Smooth muscle cell (in vitro differentiated cells): Measurements from ENCODE around the gene FAM240A. TPM values are rescaled to one million over a fixed set of nuclear protein-coding genes. Genes with fewer than 3 reads are reported as not detected.
"Not testable (repeated sequence)": the region's sequence is repeated elsewhere in the genome, so short reads cannot be mapped to it uniquely, and the experiment has no call there.

Experiments used
- DNase-seq: peaks from one replicate; lab custom pipeline; 2025; ENCODE audit not compliant: unreplicated experiment; lab: John Stamatoyannopoulos, UW
- H2AFZ ChIP-seq: fragments of 200-600 bp; sonication (generic); 2 replicates; pipeline ENCODE4 v1.6.0; 2016; ENCODE audit warnings: antibody characterized with exemption, low read depth, mild to moderate bottlenecking
- H3F3A ChIP-seq: fragments of 200-600 bp; sonication (generic); 2 replicates; pipeline ENCODE4 v1.6.0; 2017; ENCODE audit warnings: antibody characterized with exemption, low read depth
- H3K27ac ChIP-seq: fragments of 200-600 bp; sonication (generic); 2 replicates; pipeline ENCODE4 v1.5.1; 2016; ENCODE audit warnings: low read depth, mild to moderate bottlenecking
- H3K27me3 ChIP-seq: fragments of 200-600 bp; sonication (generic); 2 replicates; pipeline ENCODE4 v1.6.1; 2016; ENCODE audit warnings: low read depth, mild to moderate bottlenecking
- H3K36me3 ChIP-seq: fragments of 200-600 bp; sonication (generic); 2 replicates; pipeline ENCODE4 v1.5.1; 2016; ENCODE audit warnings: low read depth
- H3K4me1 ChIP-seq: fragments of 200-600 bp; sonication (generic); 2 replicates; pipeline ENCODE4 v1.5.1; 2016; ENCODE audit warnings: low read depth
- H3K4me2 ChIP-seq: fragments of 200-600 bp; sonication (generic); 2 replicates; pipeline ENCODE4 v1.6.0; 2016; ENCODE audit warnings: mild to moderate bottlenecking
- H3K4me3 ChIP-seq: fragments of 200-600 bp; sonication (generic); 2 replicates; pipeline ENCODE4 v1.5.1; 2016; ENCODE audit warnings: mild to moderate bottlenecking
- H3K79me2 ChIP-seq: fragments of 200-600 bp; sonication (generic); 2 replicates; pipeline ENCODE4 v1.6.0; 2016; ENCODE audit warnings: low read depth, mild to moderate bottlenecking
- H3K9ac ChIP-seq: fragments of 200-600 bp; sonication (generic); 2 replicates; pipeline ENCODE4 v1.6.0; 2016; ENCODE audit warnings: low read depth
- H3K9me3 ChIP-seq: fragments of 200-600 bp; sonication (generic); replicated peaks from 2 replicates; pipeline ENCODE4 v1.5.1; 2016; ENCODE audit warnings: low read depth
- H4K20me1 ChIP-seq: fragments of 200-600 bp; sonication (generic); 2 replicates; pipeline ENCODE4 v1.6.0; 2016; ENCODE audit warnings: low read depth
- CTCF ChIP-seq: fragments of 200-600 bp; sonication (generic); IDR thresholded peaks from 2 replicates; pipeline ENCODE4 v1.5.1; 2017; ENCODE audit warnings: borderline replicate concordance, mild to moderate bottlenecking, antibody characterized with exemption; ENCODE audit not compliant: insufficient read depth, poor library complexity, severe bottlenecking
- WGBS: methylation state at CpG from one replicate; pipeline ENCODE4 v1.1.7; 2016; ENCODE audit warnings: low lambda C conversion rate; 5-methylcytosine and 5-hydroxymethylcytosine counted together
- polyA plus RNA-seq: library from polyadenylated mRNA; unstranded; fragments of >200 nt; fragmentation: Nextera tagmentation; extraction: Ambion mirVana; gene quantifications from 2 replicates; pipeline ENCODE4 v1.2.1, GENCODE V29; 2016
- total RNA-seq: library from RNA; depleted of rRNA; stranded (reverse); fragments of >200 nt; gene quantifications from 2 replicates; pipeline ENCODE4 v1.2.3, GENCODE V29; 2014

Gene FAM240A
- total and polyA plus RNA-seq, 2 experiments from 2014 or later: not detected

DNA sequence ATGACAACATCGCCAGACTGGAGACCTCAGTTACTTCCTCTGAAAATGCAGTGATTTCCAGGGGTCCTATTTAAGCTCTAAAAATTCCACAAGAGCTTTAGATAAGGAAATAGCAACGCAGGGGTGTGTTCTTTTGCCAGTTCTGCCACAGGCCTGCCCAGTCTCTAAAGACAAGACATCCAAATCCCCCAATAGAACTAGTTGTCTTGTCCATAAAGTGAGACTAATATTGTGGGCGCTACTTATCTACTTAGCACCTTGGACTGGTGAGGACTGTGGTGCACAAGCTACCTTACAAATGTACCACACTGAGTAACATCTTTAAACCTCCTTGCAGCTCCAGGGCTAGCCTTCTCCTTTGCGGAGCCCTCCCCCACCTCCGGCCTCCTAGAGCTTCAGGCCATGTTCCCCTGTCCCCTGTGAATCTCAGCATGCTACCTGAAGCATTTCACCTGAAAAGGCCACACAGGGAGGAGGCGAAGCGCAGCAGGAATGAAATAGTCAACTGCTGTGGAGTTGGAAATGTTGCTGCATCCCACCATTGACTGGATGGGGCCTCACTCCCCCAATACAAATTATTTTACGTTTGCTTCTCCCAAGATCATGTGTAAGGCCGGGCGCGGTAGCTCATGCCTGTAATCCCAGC is 36.6 kb upstream of the FAM240A start:
- Histone ChIP-seq H3K9me3 (no peaks in the 10 kb centered on the region), H3K27me3 (peaks cover 49% of the 10 kb centered on the region), H2AFZ (no peak overlapping the region), H3K36me3 (no peaks in the 10 kb centered on the region), H3K4me1 (peaks cover 18% of the 10 kb centered on the region), H3K79me2 (no peaks in the 10 kb centered on the region), H3F3A (no peaks in the 10 kb centered on the region), H3K4me2 (no peak overlapping the region), H4K20me1 (no peaks in the 10 kb centered on the region), H3K27ac (no peak overlapping the region), H3K4me3 (no peak overlapping the region), H3K9ac (no peak overlapping the region)
- no peak for TF ChIP-seq CTCF
- 44% methylated on average over 11 of the region's 11 CpGs for WGBS
- DNase-seq: no peak

DNA sequence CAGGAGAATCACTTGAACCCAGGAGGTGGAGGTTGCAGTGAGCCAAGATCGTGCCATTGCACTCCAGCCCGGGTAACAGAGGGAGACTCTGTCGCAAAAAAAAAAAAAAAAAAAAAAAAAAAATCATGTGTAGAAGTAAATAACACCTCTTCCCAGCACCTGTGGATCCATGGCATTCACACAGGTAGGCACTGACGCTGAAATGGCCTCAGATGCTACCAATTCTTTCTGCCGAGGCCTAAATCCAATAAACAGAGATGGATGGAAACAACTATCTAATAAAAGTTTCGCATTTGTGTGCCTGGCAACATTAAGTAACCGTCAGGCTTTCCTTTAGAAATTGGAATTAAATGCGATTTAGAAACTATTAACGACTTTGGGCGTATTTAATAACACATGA is 35.9 kb upstream of the FAM240A start:
- H3K36me3 ChIP-seq: no peaks in the 10 kb centered on the region
- H3K79me2 ChIP-seq: no peaks in the 10 kb centered on the region
- TF ChIP-seq CTCF: no peak
- 29% methylated on average over 10 of the region's 10 CpGs for WGBS
- DNase-seq: no peak
- H3K9ac ChIP-seq: no peak overlapping the region
- H2AFZ ChIP-seq: no peak overlapping the region
- H3K4me3 ChIP-seq: peak overlapping the region; percentile 28
- H3F3A ChIP-seq: no peaks in the 10 kb centered on the region
- H4K20me1 ChIP-seq: no peaks in the 10 kb centered on the region
- H3K4me2 ChIP-seq: peak overlapping the region; percentile 76
- peaks cover 56% of the 10 kb centered on the region for H3K27me3 ChIP-seq
- H3K27ac ChIP-seq: no peak overlapping the region
- H3K9me3 ChIP-seq: no peaks in the 10 kb centered on the region
- peaks cover 18% of the 10 kb centered on the region for H3K4me1 ChIP-seq

DNA sequence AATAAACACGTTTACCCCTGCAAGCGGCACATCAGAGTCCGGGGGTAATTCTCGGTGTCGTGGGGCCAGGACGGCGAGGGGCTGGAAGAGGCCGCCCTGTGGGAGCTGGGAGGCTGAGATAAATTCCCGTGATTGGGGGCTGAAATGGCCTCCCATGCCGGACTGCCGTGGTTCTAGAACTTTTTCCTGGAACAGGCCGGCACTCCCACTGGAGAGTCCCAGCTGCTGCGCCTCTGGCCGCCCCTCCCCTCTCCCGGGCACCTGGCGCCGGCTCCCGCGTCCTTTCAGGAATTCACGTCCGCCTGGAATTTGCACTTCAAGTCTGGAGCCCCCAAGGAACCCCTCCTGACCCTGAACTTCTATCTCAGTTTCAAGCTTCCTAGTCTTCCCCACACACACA is 35.4 kb upstream of the FAM240A start:
- H3K27ac ChIP-seq: no peak overlapping the region
- peak overlapping the region; percentile 76 for H3K4me2 ChIP-seq
- no peaks in the 10 kb centered on the region for H3K36me3 ChIP-seq
- peak overlapping the region; percentile 28 for H3K4me3 ChIP-seq
- H3K9ac ChIP-seq: no peak overlapping the region
- no peaks in the 10 kb centered on the region for H3K79me2 ChIP-seq
- peaks cover 59% of the 10 kb centered on the region for H3K27me3 ChIP-seq
- no peaks in the 10 kb centered on the region for H3K9me3 ChIP-seq
- H2AFZ ChIP-seq: no peak overlapping the region
- peaks cover 18% of the 10 kb centered on the region for H3K4me1 ChIP-seq
- no peak for DNase-seq
- 10% methylated on average over 20 of the region's 21 CpGs for WGBS
- H3F3A ChIP-seq: no peaks in the 10 kb centered on the region
- H4K20me1 ChIP-seq: no peaks in the 10 kb centered on the region
- no peak for TF ChIP-seq CTCF

- H3K27ac ChIP-seq, H3F3A ChIP-seq, H3K4me3 ChIP-seq, DNase-seq, H3K36me3 ChIP-seq, H3K9me3 ChIP-seq, H3K79me2 ChIP-seq, H4K20me1 ChIP-seq, H3K9ac ChIP-seq, H2AFZ ChIP-seq: not testable (repeated sequence)
- peaks cover 59% of the 10 kb centered on the region for H3K27me3 ChIP-seq
- H3K4me1 ChIP-seq: peaks cover 18% of the 10 kb centered on the region
- H3K4me2 ChIP-seq: peak overlapping the region; percentile 76
- WGBS: 17% methylated on average over 17 of the region's 18 CpGs
Measured at GRCh38 chr3:46577580-46578249, 34.6 kb upstream of the FAM240A start.
